ENCODE data around the gene VPS37C.

VPS37C gene

GRCh38 chr11:61119055-61119454, 42.2 kb downstream of the VPS37C start:
- Histone ChIP-seq H3K4me2 (ENCODE audit: low read depth, low read length) (no peak overlapping the region), H3K27ac (ENCODE audit: low read length) (no peak overlapping the region), H3K9me3 (replicated peaks; ENCODE audit: insufficient read depth, low read length) (no peaks in the 10 kb centered on the region), H3K4me1 (ENCODE audit: low read length) (no peaks in the 10 kb centered on the region), H3K9me2 (replicated peaks; ENCODE audit: insufficient read depth, low read length) (no peaks in the 10 kb centered on the region), H3K27me3 (replicated peaks; ENCODE audit: insufficient read depth, low read length) (no peaks in the 10 kb centered on the region), H3K9ac (ENCODE audit: low read length) (no peak overlapping the region), H4K20me1 (ENCODE audit: insufficient read depth, low read length) (no peaks in the 10 kb centered on the region), H3K36me3 (replicated peaks; ENCODE audit: insufficient read depth, low read length) (no peaks in the 10 kb centered on the region), H3K79me2 (ENCODE audit: low read length) (no peaks in the 10 kb centered on the region), H2AFZ (ENCODE audit: low read length) (no peak overlapping the region), H3F3A (ENCODE audit: insufficient read depth, low read length) (no peaks in the 10 kb centered on the region), H3K4me3 (ENCODE audit: low read length) (no peak overlapping the region)
- no peak for DNase-seq
- TF ChIP-seq EZH2 (optimal IDR thresholded peaks at IDR 0.05; ENCODE audit: low read depth, low read length) (no peak), CTCF (IDR thresholded peaks at IDR 0.05; ENCODE audit: low read length) (no peak), EZH2phosphoT487 (IDR thresholded peaks at IDR 0.05; ENCODE audit: low read length) (no peak)

GRCh38 chr11:61118406-61118805, 42.8 kb downstream of the VPS37C start:
- no peak for DNase-seq
- no peak overlapping the region for H2AFZ ChIP-seq (ENCODE audit: low read length)
- no peak overlapping the region for H3K4me2 ChIP-seq (ENCODE audit: low read depth, low read length)
- no peaks in the 10 kb centered on the region for H3K79me2 ChIP-seq (ENCODE audit: low read length)
- TF ChIP-seq CTCF (IDR thresholded peaks at IDR 0.05; ENCODE audit: low read length) (no peak), EZH2phosphoT487 (IDR thresholded peaks at IDR 0.05; ENCODE audit: low read length) (no peak), EZH2 (optimal IDR thresholded peaks at IDR 0.05; ENCODE audit: low read depth, low read length) (no peak)
- no peaks in the 10 kb centered on the region for H3K27me3 ChIP-seq (replicated peaks; ENCODE audit: insufficient read depth, low read length)
- H3K9ac ChIP-seq (ENCODE audit: low read length): no peak overlapping the region
- no peaks in the 10 kb centered on the region for H3K36me3 ChIP-seq (replicated peaks; ENCODE audit: insufficient read depth, low read length)
- no peaks in the 10 kb centered on the region for H3K4me1 ChIP-seq (ENCODE audit: low read length)
- no peak overlapping the region for H3K27ac ChIP-seq (ENCODE audit: low read length)
- H3F3A ChIP-seq (ENCODE audit: insufficient read depth, low read length): no peaks in the 10 kb centered on the region
- H4K20me1 ChIP-seq (ENCODE audit: insufficient read depth, low read length): no peaks in the 10 kb centered on the region
- no peak overlapping the region for H3K4me3 ChIP-seq (ENCODE audit: low read length)
- H3K9me2 ChIP-seq (replicated peaks; ENCODE audit: insufficient read depth, low read length): no peaks in the 10 kb centered on the region
- H3K9me3 ChIP-seq (replicated peaks; ENCODE audit: insufficient read depth, low read length): no peaks in the 10 kb centered on the region

- TF ChIP-seq EZH2phosphoT487 (IDR thresholded peaks at IDR 0.05; ENCODE audit: low read length) (no peak), CTCF (IDR thresholded peaks at IDR 0.05; ENCODE audit: low read length) (no peak), EZH2 (optimal IDR thresholded peaks at IDR 0.05; ENCODE audit: low read depth, low read length) (no peak)
- Histone ChIP-seq H3K27ac (ENCODE audit: low read length) (no peak overlapping the region), H3K4me1 (ENCODE audit: low read length) (no peaks in the 10 kb centered on the region), H3K36me3 (replicated peaks; ENCODE audit: insufficient read depth, low read length) (no peaks in the 10 kb centered on the region), H3K4me3 (ENCODE audit: low read length) (no peak overlapping the region), H2AFZ (ENCODE audit: low read length) (no peak overlapping the region), H3K9ac (ENCODE audit: low read length) (no peak overlapping the region), H4K20me1 (ENCODE audit: insufficient read depth, low read length) (no peaks in the 10 kb centered on the region), H3K27me3 (replicated peaks; ENCODE audit: insufficient read depth, low read length) (no peaks in the 10 kb centered on the region), H3K79me2 (ENCODE audit: low read length) (no peaks in the 10 kb centered on the region), H3F3A (ENCODE audit: insufficient read depth, low read length) (no peaks in the 10 kb centered on the region), H3K4me2 (ENCODE audit: low read depth, low read length) (no peak overlapping the region), H3K9me2 (replicated peaks; ENCODE audit: insufficient read depth, low read length) (no peaks in the 10 kb centered on the region), H3K9me3 (replicated peaks; ENCODE audit: insufficient read depth, low read length) (no peaks in the 10 kb centered on the region)
- no peak for DNase-seq
Measured at GRCh38 chr11:61118004-61118403, 43.2 kb downstream of the VPS37C start.
